ENCODE data around the gene NCL. TPM values are rescaled to one million over a fixed set of nuclear protein-coding genes. Genes with fewer than 3 reads are reported as not detected.

The NCL gene
- polyA plus RNA-seq, 1 of the 3 experiments (the other 2 are of a cell fraction), result 256 TPM

DNA sequence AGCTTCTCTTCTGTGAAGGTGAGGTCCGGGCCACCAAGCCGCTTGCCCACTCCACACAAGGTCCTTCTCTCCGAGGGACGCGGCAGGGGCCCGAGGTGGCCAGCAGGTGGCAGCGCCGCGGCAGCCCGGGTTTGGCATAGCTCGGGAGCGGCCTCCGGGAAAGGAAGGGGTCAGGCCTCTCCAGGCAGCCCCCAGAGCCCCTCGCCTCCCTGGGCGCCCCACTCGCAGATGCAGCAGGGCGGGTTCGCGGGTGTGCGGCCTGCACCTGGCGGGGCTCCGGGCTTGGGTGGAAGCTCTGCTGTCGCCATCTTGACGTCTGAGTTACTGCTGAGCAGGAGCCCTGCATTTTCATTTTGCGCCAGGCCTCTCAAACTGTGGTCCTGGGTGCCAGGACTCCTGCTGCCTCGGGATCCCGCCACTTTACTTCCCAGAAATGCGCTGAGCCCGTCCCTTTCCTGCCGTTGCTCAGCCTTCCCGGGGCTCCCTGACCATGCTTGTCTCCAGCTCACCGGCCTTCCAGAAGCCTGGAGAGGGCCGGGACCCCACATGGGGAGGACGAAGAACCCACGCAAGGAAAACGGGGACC is 18.6 kb upstream of the NCL start:
- Histone ChIP-seq H3K79me2 (ENCODE audit: insufficient read depth) (no peaks in the 10 kb centered on the region), H3K4me3 (ENCODE audit: low read depth in 2 of 2, low read length in 1 of 2) (no peak overlapping the region; a peak in 1 of 4 replicates), H3K36me3 (replicated peaks in 1 of 2; ENCODE audit: control insufficient read depth in 1 of 2, insufficient read depth in 2 of 2, low read length in 1 of 2) (no peaks in the 10 kb centered on the region), H3K9me3 (no peaks in the 10 kb centered on the region), H2AFZ (ENCODE audit: low read depth) (peak overlapping the region; percentile 79; the same call in 1 of the 2 replicates), H3K4me1 (ENCODE audit: control insufficient read depth in 1 of 2, insufficient read depth in 2 of 2, low read depth in 1 of 2, low read length in 1 of 2) (no peaks in the 10 kb centered on the region; a peak in 1 of 4 replicates), H3K9ac (no peak overlapping the region), H3K27me3 (ENCODE audit: insufficient read depth) (no peaks in the 10 kb centered on the region), H3K27ac (ENCODE audit: low read depth in 2 of 2, low read length in 1 of 2) (no peak overlapping the region), H3F3A (replicated peaks; ENCODE audit: insufficient read depth) (no peaks in the 10 kb centered on the region), H3K4me2 (no peak overlapping the region), H3K9me2 (no peaks in the 10 kb centered on the region), H4K20me1 (ENCODE audit: insufficient read depth) (no peaks in the 10 kb centered on the region)
- peak; percentile 96 for DNase-seq
- CTCF ChIA-PET, result interaction anchor here (0.5 to 4.5 kb wide), 41 partner anchors 10 to 1322 kb away, joined by 3 to 56 read pairs (median 4); partner anchors contain the start of gene NCL
- peak; percentile 62 for TF ChIP-seq RAD21 (IDR thresholded peaks at IDR 0.05; ENCODE audit: low read length)
- peak; percentile 69 for TF ChIP-seq SMC3 (IDR thresholded peaks at IDR 0.05; ENCODE audit: low read depth, low read length)
- TF ChIP-seq, protein P1, sequence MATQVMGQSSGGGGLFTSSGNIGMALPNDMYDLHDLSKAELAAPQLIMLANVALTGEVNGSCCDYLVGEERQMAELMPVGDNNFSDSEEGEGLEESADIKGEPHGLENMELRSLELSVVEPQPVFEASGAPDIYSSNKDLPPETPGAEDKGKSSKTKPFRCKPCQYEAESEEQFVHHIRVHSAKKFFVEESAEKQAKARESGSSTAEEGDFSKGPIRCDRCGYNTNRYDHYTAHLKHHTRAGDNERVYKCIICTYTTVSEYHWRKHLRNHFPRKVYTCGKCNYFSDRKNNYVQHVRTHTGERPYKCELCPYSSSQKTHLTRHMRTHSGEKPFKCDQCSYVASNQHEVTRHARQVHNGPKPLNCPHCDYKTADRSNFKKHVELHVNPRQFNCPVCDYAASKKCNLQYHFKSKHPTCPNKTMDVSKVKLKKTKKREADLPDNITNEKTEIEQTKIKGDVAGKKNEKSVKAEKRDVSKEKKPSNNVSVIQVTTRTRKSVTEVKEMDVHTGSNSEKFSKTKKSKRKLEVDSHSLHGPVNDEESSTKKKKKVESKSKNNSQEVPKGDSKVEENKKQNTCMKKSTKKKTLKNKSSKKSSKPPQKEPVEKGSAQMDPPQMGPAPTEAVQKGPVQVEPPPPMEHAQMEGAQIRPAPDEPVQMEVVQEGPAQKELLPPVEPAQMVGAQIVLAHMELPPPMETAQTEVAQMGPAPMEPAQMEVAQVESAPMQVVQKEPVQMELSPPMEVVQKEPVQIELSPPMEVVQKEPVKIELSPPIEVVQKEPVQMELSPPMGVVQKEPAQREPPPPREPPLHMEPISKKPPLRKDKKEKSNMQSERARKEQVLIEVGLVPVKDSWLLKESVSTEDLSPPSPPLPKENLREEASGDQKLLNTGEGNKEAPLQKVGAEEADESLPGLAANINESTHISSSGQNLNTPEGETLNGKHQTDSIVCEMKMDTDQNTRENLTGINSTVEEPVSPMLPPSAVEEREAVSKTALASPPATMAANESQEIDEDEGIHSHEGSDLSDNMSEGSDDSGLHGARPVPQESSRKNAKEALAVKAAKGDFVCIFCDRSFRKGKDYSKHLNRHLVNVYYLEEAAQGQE (IDR thresholded peaks at IDR 0.05; ENCODE audit: low read depth, low read length), result no peak
- no peak for TF ChIP-seq GATA2 (CRISPR knock-in tag; IDR thresholded peaks at IDR 0.05)
- TF ChIP-seq, protein P2, sequence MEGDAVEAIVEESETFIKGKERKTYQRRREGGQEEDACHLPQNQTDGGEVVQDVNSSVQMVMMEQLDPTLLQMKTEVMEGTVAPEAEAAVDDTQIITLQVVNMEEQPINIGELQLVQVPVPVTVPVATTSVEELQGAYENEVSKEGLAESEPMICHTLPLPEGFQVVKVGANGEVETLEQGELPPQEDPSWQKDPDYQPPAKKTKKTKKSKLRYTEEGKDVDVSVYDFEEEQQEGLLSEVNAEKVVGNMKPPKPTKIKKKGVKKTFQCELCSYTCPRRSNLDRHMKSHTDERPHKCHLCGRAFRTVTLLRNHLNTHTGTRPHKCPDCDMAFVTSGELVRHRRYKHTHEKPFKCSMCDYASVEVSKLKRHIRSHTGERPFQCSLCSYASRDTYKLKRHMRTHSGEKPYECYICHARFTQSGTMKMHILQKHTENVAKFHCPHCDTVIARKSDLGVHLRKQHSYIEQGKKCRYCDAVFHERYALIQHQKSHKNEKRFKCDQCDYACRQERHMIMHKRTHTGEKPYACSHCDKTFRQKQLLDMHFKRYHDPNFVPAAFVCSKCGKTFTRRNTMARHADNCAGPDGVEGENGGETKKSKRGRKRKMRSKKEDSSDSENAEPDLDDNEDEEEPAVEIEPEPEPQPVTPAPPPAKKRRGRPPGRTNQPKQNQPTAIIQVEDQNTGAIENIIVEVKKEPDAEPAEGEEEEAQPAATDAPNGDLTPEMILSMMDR (IDR thresholded peaks at IDR 0.05), result peak; percentile 72
- POLR2A ChIA-PET, result interaction anchor here (0.8 to 3.6 kb wide), 2 partner anchors 16 to 18 kb away, joined by 3 to 23 read pairs; partner anchors contain the start of gene NCL
- 57% methylated on average over 22 of the region's 36 CpGs for WGBS (ENCODE audit: low lambda C conversion rate)

DNA sequence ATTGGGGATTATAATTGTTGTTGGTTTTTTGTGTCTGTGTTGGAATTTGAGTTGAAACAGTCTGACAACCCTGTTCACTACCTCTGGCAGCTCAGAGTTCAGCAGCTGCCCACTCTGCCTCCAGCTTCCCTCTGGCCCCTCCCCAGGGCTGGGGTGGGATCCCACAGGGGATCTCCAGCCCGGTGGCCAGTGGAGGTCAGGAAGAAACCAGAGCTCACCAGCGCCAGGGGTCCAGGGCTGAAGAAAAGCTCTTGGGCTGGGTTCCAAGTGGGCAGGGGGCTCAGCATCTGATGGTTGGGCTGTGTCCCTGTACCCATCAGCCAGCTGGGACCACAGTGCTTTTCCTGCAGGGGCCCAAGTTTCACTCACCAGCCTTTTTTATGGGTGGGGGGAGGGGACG is 16.5 kb upstream of the NCL start:
- no peak for DNase-seq
- Histone ChIP-seq H3K27me3 (ENCODE audit: insufficient read depth) (no peaks in the 10 kb centered on the region), H2AFZ (ENCODE audit: low read depth) (no peak overlapping the region), H3K27ac (ENCODE audit: low read depth in 2 of 2, low read length in 1 of 2) (no peak overlapping the region), H3K9me3 (no peaks in the 10 kb centered on the region), H3K36me3 (replicated peaks in 1 of 2; ENCODE audit: control insufficient read depth in 1 of 2, insufficient read depth in 2 of 2, low read length in 1 of 2) (no peaks in the 10 kb centered on the region), H4K20me1 (ENCODE audit: insufficient read depth) (no peaks in the 10 kb centered on the region), H3K9me2 (no peaks in the 10 kb centered on the region), H3F3A (replicated peaks; ENCODE audit: insufficient read depth) (no peaks in the 10 kb centered on the region), H3K4me1 (ENCODE audit: control insufficient read depth in 1 of 2, insufficient read depth in 2 of 2, low read depth in 1 of 2, low read length in 1 of 2) (no peaks in the 10 kb centered on the region; a peak in 1 of 4 replicates), H3K4me2 (no peak overlapping the region), H3K4me3 (ENCODE audit: low read depth in 2 of 2, low read length in 1 of 2) (no peak overlapping the region), H3K79me2 (ENCODE audit: insufficient read depth) (no peaks in the 10 kb centered on the region), H3K9ac (no peak overlapping the region)
- WGBS (ENCODE audit: low lambda C conversion rate), result 90% methylated on average over 2 of the region's 3 CpGs
- ChIA-PET CTCF (interaction anchor here (0.6 to 4.5 kb wide), 7 partner anchors 11 to 251 kb away, joined by 3 to 50 read pairs (median 5); no protein-coding TSS in a partner anchor), POLR2A (interaction anchor here (3.6 kb wide), 1 partner anchor 16 kb away, joined by 23 read pairs; the partner anchor contains the start of gene NCL)
- TF ChIP-seq RAD21 (IDR thresholded peaks at IDR 0.05; ENCODE audit: low read length) (no peak), NFIC (IDR thresholded peaks at IDR 0.05; ENCODE audit: borderline replicate concordance) (no peak), NRF1 (IDR thresholded peaks at IDR 0.05; ENCODE audit: low read depth, low read length) (no peak), GATA2 (CRISPR knock-in tag; IDR thresholded peaks at IDR 0.05) (no peak), CHD2 (IDR thresholded peaks at IDR 0.05; ENCODE audit: low read length, partially characterized antibody) (no peak), MXI1 (IDR thresholded peaks at IDR 0.05; ENCODE audit: low read depth, low read length) (no peak), SIN3A (IDR thresholded peaks at IDR 0.05; ENCODE audit: borderline replicate concordance, low read depth, low read length) (no peak)
- TF ChIP-seq, protein P3, sequence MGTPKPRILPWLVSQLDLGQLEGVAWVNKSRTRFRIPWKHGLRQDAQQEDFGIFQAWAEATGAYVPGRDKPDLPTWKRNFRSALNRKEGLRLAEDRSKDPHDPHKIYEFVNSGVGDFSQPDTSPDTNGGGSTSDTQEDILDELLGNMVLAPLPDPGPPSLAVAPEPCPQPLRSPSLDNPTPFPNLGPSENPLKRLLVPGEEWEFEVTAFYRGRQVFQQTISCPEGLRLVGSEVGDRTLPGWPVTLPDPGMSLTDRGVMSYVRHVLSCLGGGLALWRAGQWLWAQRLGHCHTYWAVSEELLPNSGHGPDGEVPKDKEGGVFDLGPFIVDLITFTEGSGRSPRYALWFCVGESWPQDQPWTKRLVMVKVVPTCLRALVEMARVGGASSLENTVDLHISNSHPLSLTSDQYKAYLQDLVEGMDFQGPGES (IDR thresholded peaks at IDR 0.05; ENCODE audit: low read depth, low read length), result no peak
- TF ChIP-seq, protein P4, sequence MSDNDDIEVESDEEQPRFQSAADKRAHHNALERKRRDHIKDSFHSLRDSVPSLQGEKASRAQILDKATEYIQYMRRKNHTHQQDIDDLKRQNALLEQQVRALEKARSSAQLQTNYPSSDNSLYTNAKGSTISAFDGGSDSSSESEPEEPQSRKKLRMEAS (IDR thresholded peaks at IDR 0.05; ENCODE audit: low read depth), result no peak
- TF ChIP-seq, protein P5, sequence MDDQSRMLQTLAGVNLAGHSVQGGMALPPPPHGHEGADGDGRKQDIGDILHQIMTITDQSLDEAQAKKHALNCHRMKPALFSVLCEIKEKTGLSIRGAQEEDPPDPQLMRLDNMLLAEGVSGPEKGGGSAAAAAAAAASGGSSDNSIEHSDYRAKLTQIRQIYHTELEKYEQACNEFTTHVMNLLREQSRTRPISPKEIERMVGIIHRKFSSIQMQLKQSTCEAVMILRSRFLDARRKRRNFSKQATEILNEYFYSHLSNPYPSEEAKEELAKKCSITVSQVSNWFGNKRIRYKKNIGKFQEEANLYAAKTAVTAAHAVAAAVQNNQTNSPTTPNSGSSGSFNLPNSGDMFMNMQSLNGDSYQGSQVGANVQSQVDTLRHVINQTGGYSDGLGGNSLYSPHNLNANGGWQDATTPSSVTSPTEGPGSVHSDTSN (IDR thresholded peaks at IDR 0.05), result no peak
